Neural cell (in vitro differentiated cells): Measurements from ENCODE around the gene IRF2BP2. TPM values are rescaled to one million over a fixed set of nuclear protein-coding genes. Genes with fewer than 3 reads are reported as not detected.

ENCODE experiments used
- H2AFZ ChIP-seq: fragments of 200-600, 300-800 bp; sonication (generic), shearing (Covaris generic); 2 replicates; pipeline ENCODE4 v1.6.0; 2014; ENCODE audit warnings: low read depth, mild to moderate bottlenecking, antibody characterized with exemption, low read length, moderate library complexity
- H3F3A ChIP-seq: fragments of 200-600 bp; shearing (Covaris generic); 2 replicates; pipeline ENCODE4 v1.6.1; 2016; ENCODE audit warnings: mild to moderate bottlenecking, moderate library complexity, mixed read lengths, antibody characterized with exemption, low read length; ENCODE audit not compliant: insufficient read depth, poor library complexity, severe bottlenecking
- H3K27ac ChIP-seq: fragments of 200-600, 300-800 bp; sonication (generic), shearing (Covaris generic); 2 replicates; pipeline ENCODE4 v1.5.1; 2014; ENCODE audit warnings: mild to moderate bottlenecking, low read length, moderate library complexity
- H3K27me3 ChIP-seq: fragments of 300-800, 200-600 bp; sonication (generic), shearing (Covaris generic); 2 replicates; pipeline ENCODE4 v1.6.0; 2014; ENCODE audit warnings: mild to moderate bottlenecking, low read depth, low read length, moderate library complexity; ENCODE audit not compliant: insufficient read depth
- H3K36me3 ChIP-seq: fragments of 300-800, 200-600 bp; sonication (generic), shearing (Covaris generic); 2 replicates; pipeline ENCODE4 v1.5.1; 2014; ENCODE audit warnings: mild to moderate bottlenecking, antibody characterized with exemption, low read length, moderate library complexity; ENCODE audit not compliant: insufficient read depth
- H3K4me2 ChIP-seq: fragments of 300-800, 200-600 bp; sonication (generic), shearing (Covaris generic); 2 replicates; pipeline ENCODE4 v1.6.0; 2014; ENCODE audit warnings: mild to moderate bottlenecking, low read length
- H3K4me3 ChIP-seq: fragments of 300-800, 200-600 bp; sonication (generic), shearing (Covaris generic); 2 replicates; pipeline ENCODE4 v1.5.1; 2014; ENCODE audit warnings: mild to moderate bottlenecking, low read length, moderate library complexity
- H3K79me2 ChIP-seq: fragments of 200-600 bp; shearing (Covaris generic); replicated peaks from 2 replicates; pipeline ENCODE4 v1.6.0; 2014; ENCODE audit warnings: mild to moderate bottlenecking, low read length, moderate library complexity; ENCODE audit not compliant: insufficient read depth
- H3K9ac ChIP-seq: fragments of 300-800, 200-600 bp; sonication (generic), shearing (Covaris generic); 2 replicates; pipeline ENCODE4 v1.6.1; 2016; ENCODE audit warnings: mild to moderate bottlenecking, low read length, mixed read lengths
- H3K9me2 ChIP-seq: fragments of 200-600 bp; shearing (Covaris generic); 2 replicates; pipeline ENCODE4 v1.6.1; 2016; ENCODE audit warnings: mild to moderate bottlenecking, low read length, mixed read lengths; ENCODE audit not compliant: insufficient read depth
- H3K9me3 ChIP-seq: fragments of 200-600, 300-800 bp; sonication (generic), shearing (Covaris generic); 2 replicates; pipeline ENCODE4 v1.6.1; 2016; ENCODE audit warnings: mild to moderate bottlenecking, mixed run types, low read length, moderate library complexity, mixed read lengths
- H4K20me1 ChIP-seq: fragments of 200-600 bp; shearing (Covaris generic); 2 replicates; pipeline ENCODE4 v1.6.1; 2016; ENCODE audit warnings: mild to moderate bottlenecking, mixed run types; ENCODE audit not compliant: insufficient read depth
- MXI1 ChIP-seq: fragments of 450-650 bp; conservative IDR thresholded peaks from 2 replicates; pipeline ENCODE4 v1.6.1; 2014; ENCODE audit warnings: antibody characterized with exemption, mild to moderate bottlenecking; ENCODE audit not compliant: poor library complexity, severe bottlenecking
- POLR2AphosphoS5 ChIP-seq: IDR thresholded peaks from 2 replicates; pipeline ENCODE4 v1.6.1; 2012
- RAD21 ChIP-seq: fragments of 450-650 bp; conservative IDR thresholded peaks from 2 replicates; pipeline ENCODE4 v1.6.1; 2014; ENCODE audit warnings: antibody characterized with exemption, mild to moderate bottlenecking, moderate library complexity
- SMC3 ChIP-seq: fragments of 450-650 bp; conservative IDR thresholded peaks from 2 replicates; pipeline ENCODE4 v1.6.1; 2014; ENCODE audit warnings: antibody characterized with exemption, mild to moderate bottlenecking, moderate library complexity; ENCODE audit not compliant: poor library complexity
- TAF1 ChIP-seq: IDR thresholded peaks from 2 replicates; pipeline ENCODE4 v1.6.1; 2012; ENCODE audit warnings: low read depth
- polyA plus RNA-seq: library from polyadenylated mRNA; depleted of rRNA; stranded (reverse); fragments of >200 nt; gene quantifications from 2 replicates; pipeline ENCODE4 v1.2.3, GENCODE V29; 2014
- TF ChIP-seq, protein P1 (sequence below): IDR thresholded peaks from 2 replicates; pipeline ENCODE4 v1.6.1; 2012; ENCODE audit warnings: borderline replicate concordance
- TF ChIP-seq, protein P2 (sequence below): fragments of 450-650 bp; IDR thresholded peaks from 2 replicates; pipeline ENCODE4 v1.5.1; 2014; ENCODE audit warnings: antibody characterized with exemption, mild to moderate bottlenecking, moderate library complexity; ENCODE audit not compliant: poor library complexity, severe bottlenecking

Gene IRF2BP2
- polyA plus RNA-seq, 1 donor from 2014 or later = 56.9 TPM

DNA sequence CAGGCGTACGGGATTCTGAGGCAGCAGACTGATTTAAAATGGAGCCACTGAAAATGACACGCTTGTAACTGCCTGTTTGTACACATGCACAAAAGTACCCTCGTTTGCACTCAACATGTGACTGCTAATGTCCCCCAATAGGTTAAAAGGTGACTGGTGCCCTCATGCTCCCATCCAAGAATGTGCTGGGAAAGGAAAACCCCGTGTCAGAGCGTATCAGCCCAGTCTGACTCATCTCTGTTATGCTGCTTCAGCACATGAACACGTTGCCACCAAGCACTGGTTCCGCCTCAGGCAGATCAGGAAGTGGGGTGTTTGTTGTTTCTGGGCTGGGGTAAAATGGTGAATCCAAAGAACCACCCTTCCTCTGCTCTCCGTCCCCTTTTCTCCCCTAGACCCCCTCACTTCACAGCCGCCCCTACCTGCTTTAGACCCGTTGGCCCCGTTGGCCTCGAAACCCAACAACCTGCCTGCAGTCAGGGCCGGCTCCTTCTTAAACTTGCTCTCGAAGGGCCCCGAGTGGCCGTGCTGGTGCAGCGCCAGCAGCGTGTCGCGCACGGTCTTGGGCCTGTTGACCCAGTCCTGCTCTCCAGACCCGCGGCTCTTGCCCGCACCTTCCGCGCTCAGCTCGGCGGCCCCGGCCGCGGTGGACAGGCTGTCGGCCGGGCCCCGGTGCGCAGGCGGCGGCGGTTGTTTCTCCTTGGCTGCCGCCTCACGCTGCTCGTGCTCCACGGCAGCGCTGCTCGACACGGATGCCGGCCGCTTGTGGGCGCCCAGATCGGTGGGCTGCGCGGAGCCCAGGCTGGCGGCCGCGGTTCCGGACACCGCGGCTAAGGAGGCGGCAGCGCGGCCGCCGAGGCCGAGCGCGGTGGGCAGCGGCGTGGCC, 1.7 kb downstream of the IRF2BP2 start:
- H3K9me3 ChIP-seq = no peaks in the 10 kb centered on the region
- H3K36me3 ChIP-seq = peaks cover 15% of the 10 kb centered on the region
- H3K4me3 ChIP-seq = peak overlapping the region; percentile 90
- H3K79me2 ChIP-seq = peaks cover 52% of the 10 kb centered on the region
- peaks cover 23% of the 10 kb centered on the region for H4K20me1 ChIP-seq
- no peak overlapping the region for H2AFZ ChIP-seq
- peak overlapping the region; percentile 94 for H3K9ac ChIP-seq
- H3K4me2 ChIP-seq = peak overlapping the region; percentile 99
- TF ChIP-seq, protein P1, sequence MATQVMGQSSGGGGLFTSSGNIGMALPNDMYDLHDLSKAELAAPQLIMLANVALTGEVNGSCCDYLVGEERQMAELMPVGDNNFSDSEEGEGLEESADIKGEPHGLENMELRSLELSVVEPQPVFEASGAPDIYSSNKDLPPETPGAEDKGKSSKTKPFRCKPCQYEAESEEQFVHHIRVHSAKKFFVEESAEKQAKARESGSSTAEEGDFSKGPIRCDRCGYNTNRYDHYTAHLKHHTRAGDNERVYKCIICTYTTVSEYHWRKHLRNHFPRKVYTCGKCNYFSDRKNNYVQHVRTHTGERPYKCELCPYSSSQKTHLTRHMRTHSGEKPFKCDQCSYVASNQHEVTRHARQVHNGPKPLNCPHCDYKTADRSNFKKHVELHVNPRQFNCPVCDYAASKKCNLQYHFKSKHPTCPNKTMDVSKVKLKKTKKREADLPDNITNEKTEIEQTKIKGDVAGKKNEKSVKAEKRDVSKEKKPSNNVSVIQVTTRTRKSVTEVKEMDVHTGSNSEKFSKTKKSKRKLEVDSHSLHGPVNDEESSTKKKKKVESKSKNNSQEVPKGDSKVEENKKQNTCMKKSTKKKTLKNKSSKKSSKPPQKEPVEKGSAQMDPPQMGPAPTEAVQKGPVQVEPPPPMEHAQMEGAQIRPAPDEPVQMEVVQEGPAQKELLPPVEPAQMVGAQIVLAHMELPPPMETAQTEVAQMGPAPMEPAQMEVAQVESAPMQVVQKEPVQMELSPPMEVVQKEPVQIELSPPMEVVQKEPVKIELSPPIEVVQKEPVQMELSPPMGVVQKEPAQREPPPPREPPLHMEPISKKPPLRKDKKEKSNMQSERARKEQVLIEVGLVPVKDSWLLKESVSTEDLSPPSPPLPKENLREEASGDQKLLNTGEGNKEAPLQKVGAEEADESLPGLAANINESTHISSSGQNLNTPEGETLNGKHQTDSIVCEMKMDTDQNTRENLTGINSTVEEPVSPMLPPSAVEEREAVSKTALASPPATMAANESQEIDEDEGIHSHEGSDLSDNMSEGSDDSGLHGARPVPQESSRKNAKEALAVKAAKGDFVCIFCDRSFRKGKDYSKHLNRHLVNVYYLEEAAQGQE = peak; percentile 70
- TF ChIP-seq SMC3 = peak; percentile 65
- TF ChIP-seq POLR2AphosphoS5 = peak; percentile 7
- no peak for TF ChIP-seq TAF1
- TF ChIP-seq RAD21 = peak; percentile 59
- TF ChIP-seq MXI1 = peak; percentile 83
- H3F3A ChIP-seq = peaks cover 7% of the 10 kb centered on the region
- H3K27me3 ChIP-seq = no peaks in the 10 kb centered on the region
- H3K9me2 ChIP-seq = no peaks in the 10 kb centered on the region
- H3K27ac ChIP-seq = peak overlapping the region; percentile 93

DNA sequence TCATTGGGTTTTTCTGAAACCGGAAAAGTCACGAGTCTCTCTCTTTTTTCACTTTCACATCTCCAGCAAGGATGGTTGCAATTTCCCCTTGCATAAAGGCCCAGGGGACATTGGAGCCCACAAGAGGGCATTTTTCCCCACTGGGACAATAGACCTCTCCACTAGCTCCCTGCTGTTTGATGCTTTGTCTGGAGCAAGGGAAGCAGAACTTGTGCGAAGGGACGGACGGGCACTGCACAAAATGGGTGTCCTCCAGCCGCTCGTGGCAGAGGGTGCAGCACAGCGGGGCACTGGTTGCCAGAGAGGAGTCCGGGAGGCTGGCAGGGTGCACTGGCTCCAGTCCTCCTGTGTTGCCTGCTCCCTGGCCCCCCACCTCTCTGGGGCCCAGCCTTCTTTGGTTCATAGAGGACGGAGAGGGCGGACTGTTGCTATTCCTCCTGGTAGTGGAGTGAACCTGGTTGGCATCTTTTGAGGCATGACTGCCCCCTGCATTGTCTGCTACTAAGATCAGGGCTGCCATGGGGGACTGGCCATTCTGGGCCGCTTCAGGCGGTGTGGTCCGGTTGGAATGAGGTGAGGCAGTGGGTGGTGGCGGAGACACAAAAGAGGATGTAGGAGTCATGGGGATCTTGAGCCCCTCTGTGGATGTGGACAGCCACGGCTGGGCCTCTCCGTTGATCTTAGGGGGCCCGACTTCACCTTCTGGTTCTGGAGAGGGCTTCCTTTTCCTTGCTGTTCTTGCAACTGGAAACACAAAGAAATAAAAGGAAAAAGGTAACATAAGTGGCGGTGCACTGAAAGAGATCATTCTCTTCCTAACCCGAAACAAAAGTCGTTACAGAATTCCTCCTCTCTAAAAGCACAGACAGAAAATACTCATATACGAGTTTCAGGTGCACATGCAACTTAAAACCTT, 2.6 kb downstream of the IRF2BP2 start:
- TF ChIP-seq, protein P2, sequence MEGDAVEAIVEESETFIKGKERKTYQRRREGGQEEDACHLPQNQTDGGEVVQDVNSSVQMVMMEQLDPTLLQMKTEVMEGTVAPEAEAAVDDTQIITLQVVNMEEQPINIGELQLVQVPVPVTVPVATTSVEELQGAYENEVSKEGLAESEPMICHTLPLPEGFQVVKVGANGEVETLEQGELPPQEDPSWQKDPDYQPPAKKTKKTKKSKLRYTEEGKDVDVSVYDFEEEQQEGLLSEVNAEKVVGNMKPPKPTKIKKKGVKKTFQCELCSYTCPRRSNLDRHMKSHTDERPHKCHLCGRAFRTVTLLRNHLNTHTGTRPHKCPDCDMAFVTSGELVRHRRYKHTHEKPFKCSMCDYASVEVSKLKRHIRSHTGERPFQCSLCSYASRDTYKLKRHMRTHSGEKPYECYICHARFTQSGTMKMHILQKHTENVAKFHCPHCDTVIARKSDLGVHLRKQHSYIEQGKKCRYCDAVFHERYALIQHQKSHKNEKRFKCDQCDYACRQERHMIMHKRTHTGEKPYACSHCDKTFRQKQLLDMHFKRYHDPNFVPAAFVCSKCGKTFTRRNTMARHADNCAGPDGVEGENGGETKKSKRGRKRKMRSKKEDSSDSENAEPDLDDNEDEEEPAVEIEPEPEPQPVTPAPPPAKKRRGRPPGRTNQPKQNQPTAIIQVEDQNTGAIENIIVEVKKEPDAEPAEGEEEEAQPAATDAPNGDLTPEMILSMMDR = peak; percentile 28
- peak; percentile 23 for TF ChIP-seq POLR2AphosphoS5
- no peak for TF ChIP-seq MXI1
- TF ChIP-seq SMC3 = peak; percentile 49
- peak; percentile 20 for TF ChIP-seq RAD21
- H3K27me3 ChIP-seq = no peaks in the 10 kb centered on the region
- peaks cover 61% of the 10 kb centered on the region for H3K79me2 ChIP-seq
- H3K27ac ChIP-seq = peak overlapping the region; percentile 93
- H3K4me2 ChIP-seq = peak overlapping the region; percentile 99
- peak overlapping the region; percentile 90 for H3K4me3 ChIP-seq
- peaks cover 7% of the 10 kb centered on the region for H3F3A ChIP-seq
- H4K20me1 ChIP-seq = peaks cover 23% of the 10 kb centered on the region
- H3K9ac ChIP-seq = peak overlapping the region; percentile 94
- no peak overlapping the region for H2AFZ ChIP-seq
- H3K36me3 ChIP-seq = peaks cover 15% of the 10 kb centered on the region
- H3K9me3 ChIP-seq = no peaks in the 10 kb centered on the region
- no peaks in the 10 kb centered on the region for H3K9me2 ChIP-seq
